NCI-H2029 treated with DMSO at 0.1 percent for 48 hours (cell line): ENCODE results near the gene GFOD2.

ENCODE experiments used
- DNase-seq: peaks from one replicate; lab custom pipeline; 2025; lab: John Stamatoyannopoulos, UW

The GFOD2 gene

DNA sequence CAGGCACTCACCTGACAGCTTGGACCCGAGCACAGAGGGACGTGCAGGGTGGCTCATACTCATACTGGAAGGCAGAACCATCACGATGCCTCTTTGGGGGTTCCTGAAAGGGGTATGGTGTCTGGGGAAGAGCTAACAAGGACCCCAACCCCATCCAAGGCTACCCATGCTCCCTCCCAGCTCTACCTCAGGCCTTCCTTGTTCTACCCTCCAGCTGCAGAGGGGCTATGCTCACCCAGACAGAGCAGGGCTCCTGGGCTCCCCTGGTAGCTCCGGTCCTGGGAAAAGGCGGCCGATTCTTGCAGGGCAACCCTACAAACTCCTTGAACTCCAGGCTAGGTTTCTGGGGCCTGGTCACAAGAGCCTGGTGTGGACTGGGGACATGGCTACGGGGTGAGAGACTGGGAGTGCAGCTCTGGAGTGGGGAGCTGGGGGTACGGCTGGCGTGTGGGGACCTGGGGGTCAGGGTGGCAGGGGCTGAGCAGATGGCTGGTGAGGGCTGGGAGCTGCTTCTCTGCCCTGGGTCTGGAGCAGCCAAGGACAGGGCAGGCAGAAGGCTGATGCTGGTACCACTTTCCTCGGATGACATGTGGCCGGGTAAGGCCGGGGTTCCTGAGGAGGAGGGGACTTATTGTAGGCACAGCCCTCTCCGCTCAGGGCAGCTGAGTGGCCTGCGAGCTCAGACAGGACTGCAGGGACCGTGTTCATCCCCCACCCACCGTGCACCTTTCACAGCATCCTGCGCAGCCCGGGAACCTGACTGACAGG is 61.2 kb downstream of the GFOD2 start:
- DNase-seq, result no peak

GRCh38 chr16:67657017-67657608 is 62.0 kb downstream of the GFOD2 start:
- DNase-seq, result no peak

DNA sequence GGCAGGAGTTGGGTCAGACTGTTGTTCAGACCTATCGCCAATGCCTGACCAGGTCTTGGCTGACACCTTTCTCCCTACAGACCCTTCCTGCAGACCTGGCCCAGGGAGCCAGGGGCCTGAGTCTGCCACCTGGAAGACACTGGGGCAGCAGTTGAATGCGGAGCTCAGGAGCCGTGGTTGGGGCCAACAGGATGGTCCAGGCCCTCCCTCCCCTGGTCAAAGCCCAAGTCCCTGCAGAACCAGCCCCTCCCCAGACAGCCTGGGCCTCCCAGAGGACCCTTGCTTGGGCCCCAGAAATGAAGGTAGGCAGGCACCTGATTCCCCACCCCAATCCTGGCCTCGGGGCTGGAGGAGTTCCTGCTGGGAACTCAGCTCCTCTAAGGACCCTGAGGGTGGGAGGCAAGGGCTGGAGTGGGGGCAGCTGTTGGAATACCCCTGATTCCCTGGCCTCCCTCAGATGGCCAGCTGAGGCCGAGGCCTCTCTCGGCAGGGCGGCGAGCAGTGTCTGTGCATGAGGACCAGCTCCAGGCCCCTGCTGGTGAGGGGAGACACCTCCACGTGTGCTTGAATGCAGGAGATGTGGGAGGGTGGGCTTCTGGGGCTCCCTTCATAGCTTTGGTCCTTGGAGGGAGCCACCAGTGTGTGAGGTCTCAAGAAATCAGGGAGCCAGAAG is 62.6 kb downstream of the GFOD2 start:
- DNase-seq, result no peak

GRCh38 chr16:67655363-67655762 is 63.8 kb downstream of the GFOD2 start:
- DNase-seq, result no peak

DNA sequence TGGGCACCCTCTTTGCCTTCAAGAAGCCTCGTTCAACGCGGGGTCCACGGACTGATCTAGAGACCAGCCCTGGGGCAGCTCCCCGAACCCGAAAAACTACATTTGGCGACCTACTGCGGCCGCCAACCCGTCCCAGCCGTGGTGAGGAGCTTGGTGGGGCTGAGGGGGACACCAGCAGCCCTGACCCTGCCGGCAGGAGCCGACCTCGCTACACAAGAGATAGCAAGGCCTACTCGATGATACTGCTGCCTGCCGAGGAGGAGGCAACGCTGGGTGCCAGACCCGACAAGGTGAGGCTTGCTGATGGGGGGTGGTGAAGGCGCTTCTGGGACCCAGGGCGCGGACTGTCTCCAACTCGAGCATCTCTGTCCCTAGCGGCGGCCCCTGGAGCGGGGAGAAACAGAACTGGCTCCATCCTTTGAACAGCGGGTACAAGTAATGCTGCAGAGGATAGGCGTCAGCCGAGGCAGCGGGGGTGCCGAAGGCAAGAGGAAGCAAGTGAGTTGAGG is 64.7 kb downstream of the GFOD2 start:
- no peak for DNase-seq

GRCh38 chr16:67653789-67654402 is 65.2 kb downstream of the GFOD2 start:
- DNase-seq, result no peak

- DNase-seq, result no peak
Measured at GRCh38 chr16:67653128-67653788, 65.9 kb downstream of the GFOD2 start.

- no peak for DNase-seq
Measured at GRCh38 chr16:67652578-67653127, 66.5 kb downstream of the GFOD2 start.

GRCh38 chr16:67651847-67652246 is 67.3 kb downstream of the GFOD2 start:
- no peak for DNase-seq

DNA sequence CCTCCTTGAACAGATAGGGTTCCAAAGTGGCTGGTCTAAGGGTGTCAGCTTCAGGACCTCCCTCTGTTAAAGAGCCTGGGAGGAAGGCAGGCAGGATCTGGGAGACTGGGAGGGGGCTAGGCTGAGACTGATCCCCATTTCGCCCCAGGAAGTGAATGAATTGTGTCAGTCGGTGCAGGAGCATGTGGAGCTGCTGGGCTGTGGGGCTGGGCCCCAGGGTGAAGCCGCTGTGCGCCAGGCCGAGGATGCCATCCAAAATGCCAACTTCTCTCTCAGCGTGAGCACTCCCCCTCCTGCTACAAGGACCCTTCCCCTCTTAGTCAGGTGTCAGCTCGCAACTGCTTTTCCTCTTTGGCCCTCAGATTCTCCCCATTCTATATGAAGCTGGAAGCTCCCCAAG is 68.1 kb downstream of the GFOD2 start:
- DNase-seq, result no peak

DNA sequence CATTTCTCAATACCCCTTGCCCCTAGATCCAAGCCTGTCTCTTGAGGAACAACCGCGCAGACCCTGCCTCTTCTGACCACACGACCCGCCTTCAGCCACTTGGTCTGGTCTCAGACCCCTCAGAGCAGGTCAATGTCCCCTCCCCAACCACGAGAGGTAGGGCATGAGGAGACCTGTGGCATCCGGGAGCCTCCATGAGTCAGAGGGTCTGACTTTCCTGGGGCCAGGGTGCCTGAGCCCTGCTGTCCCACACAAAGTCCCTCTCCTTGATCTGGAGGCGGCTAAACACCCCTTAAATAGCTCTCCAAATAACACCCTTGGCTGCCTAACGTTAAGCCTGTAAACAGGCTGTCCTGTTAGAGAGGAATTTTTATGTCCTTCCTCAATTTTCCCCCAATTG is 69.1 kb downstream of the GFOD2 start:
- no peak for DNase-seq

DNA sequence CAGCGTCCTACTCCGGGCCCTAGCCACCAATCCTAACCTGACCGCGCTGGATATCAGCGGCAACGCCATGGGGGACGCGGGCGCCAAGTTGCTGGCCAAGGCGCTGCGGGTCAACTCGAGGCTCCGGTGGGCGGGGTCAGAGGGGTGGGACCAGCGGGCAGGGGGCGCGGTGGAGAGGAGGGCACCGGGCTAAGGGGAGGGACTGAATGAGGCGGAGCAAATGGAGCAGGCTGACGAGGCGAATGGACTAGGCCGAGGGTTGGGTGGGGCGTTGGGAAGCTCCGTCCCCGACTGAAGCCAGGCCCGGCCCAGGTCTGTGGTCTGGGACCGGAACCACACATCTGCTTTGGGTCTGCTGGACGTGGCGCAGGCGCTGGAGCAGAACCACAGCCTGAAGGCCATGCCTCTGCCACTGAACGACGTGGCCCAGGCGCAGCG is 69.6 kb downstream of the GFOD2 start:
- no peak for DNase-seq

DNA sequence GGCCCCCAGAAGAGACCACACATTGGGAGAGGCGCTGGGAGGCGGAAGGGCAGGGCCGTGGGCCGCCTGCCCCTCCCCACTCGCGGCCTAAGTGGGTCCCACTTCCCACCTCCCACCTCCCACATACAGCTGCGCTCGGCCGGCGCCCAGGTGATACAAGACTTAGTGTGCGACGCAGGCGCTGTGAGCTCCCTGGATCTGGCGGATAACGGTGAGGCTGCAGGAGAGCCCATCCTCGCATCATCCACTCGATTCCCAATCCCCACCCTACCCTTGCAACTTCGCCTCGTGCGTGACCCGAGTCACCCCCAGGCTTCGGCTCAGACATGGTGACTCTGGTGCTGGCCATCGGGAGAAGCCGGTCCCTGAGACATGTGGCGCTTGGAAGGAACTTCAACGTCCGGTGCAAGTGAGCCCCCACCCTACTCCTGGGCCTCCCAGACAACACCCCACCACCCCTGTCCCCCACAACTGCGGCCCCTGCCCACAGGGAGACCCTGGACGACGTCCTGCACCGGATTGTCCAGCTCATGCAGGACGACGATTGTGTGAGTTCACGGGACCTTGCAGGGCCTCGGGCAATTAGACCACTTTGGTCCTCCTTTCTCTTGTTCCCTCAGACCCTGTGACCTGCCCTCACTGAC is 70.2 kb downstream of the GFOD2 start:
- no peak for DNase-seq

GRCh38 chr16:67648088-67648763 is 70.9 kb downstream of the GFOD2 start:
- no peak for DNase-seq

GRCh38 chr16:67647681-67648080 is 71.4 kb downstream of the GFOD2 start:
- no peak for DNase-seq

DNA sequence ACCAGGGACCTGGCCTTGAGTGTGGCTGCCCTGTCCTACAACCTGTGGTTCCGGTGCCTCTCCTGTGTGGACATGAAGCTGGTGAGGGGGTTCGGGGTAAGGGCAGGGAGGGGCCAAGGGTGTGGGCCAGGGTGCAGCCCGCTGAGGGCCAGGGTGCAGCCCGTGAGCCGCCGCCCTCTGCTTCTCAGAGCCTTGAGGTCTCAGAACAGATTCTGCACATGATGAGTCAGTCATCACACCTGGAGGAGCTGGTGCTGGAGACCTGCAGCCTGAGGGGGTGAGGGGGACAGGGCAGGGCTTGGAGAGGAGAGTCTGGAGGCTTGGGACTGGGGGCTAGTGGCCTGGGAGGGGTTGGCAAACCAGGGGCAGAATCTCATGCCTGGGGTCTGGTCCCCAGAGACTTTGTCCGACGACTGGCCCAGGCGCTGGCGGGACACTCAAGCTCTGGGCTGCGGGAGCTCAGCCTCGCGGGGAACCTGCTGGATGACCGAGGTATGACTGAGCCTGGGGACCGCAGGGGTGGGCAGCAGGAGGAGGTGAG is 71.9 kb downstream of the GFOD2 start:
- no peak for DNase-seq

DNA sequence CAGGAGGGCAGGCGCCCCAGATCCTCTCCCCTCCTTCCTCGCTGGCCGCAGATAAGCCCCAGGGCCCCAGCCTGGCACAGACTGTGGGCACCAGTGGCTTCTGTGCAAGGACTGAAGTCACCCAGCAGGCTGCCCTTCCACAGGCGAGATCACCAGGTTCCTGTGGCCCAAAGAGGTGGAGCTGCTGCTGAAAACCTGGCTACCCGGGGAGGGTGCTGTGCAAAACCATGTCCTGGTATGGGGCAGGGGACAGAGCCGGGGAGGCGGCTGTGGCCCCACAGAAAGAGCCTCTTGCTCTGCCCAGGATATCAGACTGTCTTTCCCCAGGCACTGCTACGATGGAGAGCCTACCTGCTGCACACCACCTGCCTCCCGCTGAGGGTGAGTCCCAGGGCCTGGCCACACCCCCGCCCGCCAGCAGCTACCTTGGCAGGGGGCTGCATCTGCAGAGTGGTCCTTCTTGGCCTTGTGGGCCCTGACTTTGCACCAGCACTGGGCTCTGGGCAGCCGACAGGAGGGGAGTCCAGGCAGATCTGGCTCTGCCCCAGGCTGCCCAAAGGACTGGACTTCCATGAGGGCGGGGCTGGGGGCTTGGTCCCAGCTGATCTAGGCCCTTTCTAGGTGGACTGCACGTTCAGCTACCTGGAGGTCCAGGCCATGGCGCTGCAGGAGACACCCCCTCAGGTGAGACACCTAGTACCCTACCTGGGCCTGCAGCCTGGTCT is 73.6 kb downstream of the GFOD2 start:
- no peak for DNase-seq

- DNase-seq, result no peak
Measured at GRCh38 chr16:67644038-67644437, 75.1 kb downstream of the GFOD2 start.
